Stimulated activated naive B cell treated with anti-CD40 and anti-IgM and Interleukin-4, amounts not matched to agents 10 μg/mL and 1 μg/mL and 100 μg/mL, for 72 hours (primary cell): ENCODE measurements around the gene IL32.

Source experiments
- ATAC-seq, 2 donors: fragments of 150-1000 bp; cut with Tn5 transposase; replicated peaks; 2 replicates each; pipeline ENCODE4 v1.10.0; 2021; ENCODE audit warnings: moderate library complexity in 1 of 2
- DNase-seq: peaks from one replicate; pipeline ENCODE4 v3.0.0; 2021
- H3K27ac Mint-ChIP-seq: one replicate; pipeline ENCODE4 v1.8.0; 2022; ENCODE audit warnings: mild to moderate bottlenecking, mixed read lengths
- H3K27me3 Mint-ChIP-seq, 2 donors: one replicate each; pipeline ENCODE4 v1.8.0; 2022; ENCODE audit warnings: mixed read lengths in 2 of 2
- H3K36me3 Mint-ChIP-seq, 2 donors: one replicate each; pipeline ENCODE4 v1.8.0; 2022; ENCODE audit warnings: mixed read lengths in 2 of 2, mild to moderate bottlenecking in 1 of 2
- H3K4me1 Mint-ChIP-seq, 2 donors: one replicate each; pipeline ENCODE4 v1.8.0; 2022; ENCODE audit warnings: mixed read lengths in 2 of 2, mild to moderate bottlenecking in 1 of 2
- H3K4me3 Mint-ChIP-seq, 2 donors: one replicate each; pipeline ENCODE4 v1.8.0; 2022; ENCODE audit warnings: mild to moderate bottlenecking in 2 of 2, mixed read lengths in 2 of 2, moderate library complexity in 1 of 2
- H3K9me3 Mint-ChIP-seq, 2 donors: one replicate each; pipeline ENCODE4 v1.8.0; 2022; ENCODE audit warnings: mixed read lengths in 2 of 2, mild to moderate bottlenecking in 1 of 2

IL32 gene

GRCh38 chr16:3065069-3065741 is at the start of gene IL32:
Gene IL32 (plus strand): TSS chr16:3065640. CDS start chr16:3065812, 172 bp downstream.
- H3K27ac Mint-ChIP-seq, result no peak within 1 kb of the TSS
- no peaks in the 10 kb centered on the region for H3K27me3 Mint-ChIP-seq
- H3K4me1 Mint-ChIP-seq, result peaks cover 6% of the 10 kb centered on the region in 2 donors
- H3K9me3 Mint-ChIP-seq, result no peaks in the 10 kb centered on the region
- DNase-seq (no peak), ATAC-seq (no peak)
- H3K36me3 Mint-ChIP-seq, result no peaks in the 10 kb centered on the region
- no peak within 1 kb of the TSS for H3K4me3 Mint-ChIP-seq

GRCh38 chr16:3015865-3016521 is 49.4 kb upstream of the IL32 start:
- H3K9me3 Mint-ChIP-seq, result no peaks in the 10 kb centered on the region
- ATAC-seq (no peak), DNase-seq (no peak)
- peaks cover 25 to 62% of the 10 kb centered on the region in 2 donors for H3K27me3 Mint-ChIP-seq
- H3K36me3 Mint-ChIP-seq, result no peaks in the 10 kb centered on the region
- peaks cover 15 to 29% of the 10 kb centered on the region in 2 donors for H3K4me1 Mint-ChIP-seq
- no peak overlapping the region for H3K27ac Mint-ChIP-seq
- H3K4me3 Mint-ChIP-seq, result no peak overlapping the region

GRCh38 chr16:3017344-3017743 is 48.1 kb upstream of the IL32 start:
- DNase-seq (no peak), ATAC-seq (no peak)
- no peaks in the 10 kb centered on the region for H3K36me3 Mint-ChIP-seq
- H3K4me1 Mint-ChIP-seq, result peaks cover 25 to 42% of the 10 kb centered on the region in 2 donors
- no peak overlapping the region for H3K27ac Mint-ChIP-seq
- no peak overlapping the region for H3K4me3 Mint-ChIP-seq
- H3K27me3 Mint-ChIP-seq, result peaks cover 25 to 50% of the 10 kb centered on the region in 2 donors
- no peaks in the 10 kb centered on the region for H3K9me3 Mint-ChIP-seq

GRCh38 chr16:3017794-3018506 is 47.5 kb upstream of the IL32 start, which contains the start of gene CLDN6:
Gene CLDN6 (minus strand): TSS chr16:3018183. CDS start chr16:3016021, 2,162 bp downstream.
- Mint-ChIP-seq H3K9me3 (no peaks in the 10 kb centered on the region), H3K4me3 (peak within 1 kb of the TSS; percentile 25 to 32), H3K36me3 (no peaks in the 10 kb centered on the region), H3K4me1 (peaks cover 31 to 48% of the 10 kb centered on the region in 2 donors), H3K27me3 (peaks cover 25 to 44% of the 10 kb centered on the region in 2 donors), H3K27ac (peak within 1 kb of the TSS; percentile 69)
- ATAC-seq, result no peak
- DNase-seq, result no peak

GRCh38 chr16:3019594-3020246 is 45.7 kb upstream of the IL32 start:
- no peak for ATAC-seq
- H3K27ac Mint-ChIP-seq, result peak overlapping the region; percentile 84
- H3K4me1 Mint-ChIP-seq, result peaks cover 38 to 62% of the 10 kb centered on the region in 2 donors
- peaks cover 13 to 27% of the 10 kb centered on the region in 2 donors for H3K27me3 Mint-ChIP-seq
- H3K4me3 Mint-ChIP-seq, result peak overlapping the region; percentile 77 to 90
- H3K9me3 Mint-ChIP-seq, result no peaks in the 10 kb centered on the region
- DNase-seq, result no peak
- H3K36me3 Mint-ChIP-seq, result no peaks in the 10 kb centered on the region

- H3K4me3 Mint-ChIP-seq, result peak within 1 kb of the TSS; percentile 77 to 90
Observed at GRCh38 chr16:3020247-3020603, 45.2 kb upstream of the IL32 start, which contains the start of gene TNFRSF12A. Gene TNFRSF12A (plus strand): TSS chr16:3020368. CDS start chr16:3020398, 30 bp downstream.

GRCh38 chr16:3020604-3021448 is 44.6 kb upstream of the IL32 start:
- peaks cover 9 to 22% of the 10 kb centered on the region in 2 donors for H3K27me3 Mint-ChIP-seq
- peak overlapping the region; percentile 77 to 90 for H3K4me3 Mint-ChIP-seq
- H3K4me1 Mint-ChIP-seq, result peaks cover 41 to 72% of the 10 kb centered on the region in 2 donors
- H3K36me3 Mint-ChIP-seq, result peaks cover 2 to 5% of the 10 kb centered on the region in 2 donors
- peak overlapping the region; percentile 96 for H3K27ac Mint-ChIP-seq
- DNase-seq (no peak), ATAC-seq (no peak)
- H3K9me3 Mint-ChIP-seq, result no peaks in the 10 kb centered on the region

More at GRCh38 chr16:3020247-3020603, 45.2 kb upstream of the IL32 start, which contains the start of gene TNFRSF12A:
- peaks cover 39 to 66% of the 10 kb centered on the region in 2 donors for H3K4me1 Mint-ChIP-seq
- peaks cover 0 to under 1% of the 10 kb centered on the region in 2 donors for H3K36me3 Mint-ChIP-seq
- H3K27me3 Mint-ChIP-seq, result peaks cover 9 to 22% of the 10 kb centered on the region in 2 donors
- ATAC-seq (peak; percentile 9 to 17), DNase-seq (peak; percentile 57)
- H3K27ac Mint-ChIP-seq, result peak within 1 kb of the TSS; percentile 96
- H3K9me3 Mint-ChIP-seq, result no peaks in the 10 kb centered on the region

- no peaks in the 10 kb centered on the region for H3K9me3 Mint-ChIP-seq
- H3K27ac Mint-ChIP-seq, result peak overlapping the region; percentile 96
- peaks cover 6 to 22% of the 10 kb centered on the region in 2 donors for H3K27me3 Mint-ChIP-seq
- H3K36me3 Mint-ChIP-seq, result peaks cover 10 to 13% of the 10 kb centered on the region in 2 donors
- peaks cover 41 to 80% of the 10 kb centered on the region in 2 donors for H3K4me1 Mint-ChIP-seq
- peak overlapping the region; percentile 77 to 81 for H3K4me3 Mint-ChIP-seq
- peak; percentile 61 for DNase-seq
- ATAC-seq, result peak; percentile 24 to 39
Observed at GRCh38 chr16:3021449-3022207, 43.8 kb upstream of the IL32 start.

- Mint-ChIP-seq H3K4me1 (peaks cover 41 to 80% of the 10 kb centered on the region in 2 donors), H3K9me3 (no peaks in the 10 kb centered on the region), H3K36me3 (peaks cover 16 to 20% of the 10 kb centered on the region in 2 donors), H3K27me3 (peaks cover 1 to 16% of the 10 kb centered on the region in 2 donors), H3K4me3 (peak overlapping the region; percentile 77 to 81), H3K27ac (peak overlapping the region; percentile 96)
- ATAC-seq (peak; percentile 22 to 37), DNase-seq (peak; percentile 63)
Observed at GRCh38 chr16:3022208-3022683, 43.2 kb upstream of the IL32 start.

GRCh38 chr16:3022684-3023414 is 42.6 kb upstream of the IL32 start:
- H3K36me3 Mint-ChIP-seq, result peaks cover 18 to 21% of the 10 kb centered on the region in 2 donors
- peak overlapping the region; percentile 77 to 81 for H3K4me3 Mint-ChIP-seq
- peaks cover 0 to 12% of the 10 kb centered on the region in 2 donors for H3K27me3 Mint-ChIP-seq
- no peaks in the 10 kb centered on the region for H3K9me3 Mint-ChIP-seq
- ATAC-seq, result peak; percentile 29 to 41
- DNase-seq, result peak; percentile 68
- peaks cover 41 to 80% of the 10 kb centered on the region in 2 donors for H3K4me1 Mint-ChIP-seq
- peak overlapping the region; percentile 96 for H3K27ac Mint-ChIP-seq

GRCh38 chr16:3023415-3023668 is 42.1 kb upstream of the IL32 start:
- H3K36me3 Mint-ChIP-seq, result peaks cover 20 to 21% of the 10 kb centered on the region in 2 donors
- peak overlapping the region; percentile 77 to 81 for H3K4me3 Mint-ChIP-seq
- ATAC-seq, result no peak
- peaks cover 3 to 11% of the 10 kb centered on the region in 2 donors for H3K27me3 Mint-ChIP-seq
- no peaks in the 10 kb centered on the region for H3K9me3 Mint-ChIP-seq
- no peak for DNase-seq
- H3K4me1 Mint-ChIP-seq, result peaks cover 41 to 80% of the 10 kb centered on the region in 2 donors
- peak overlapping the region; percentile 96 for H3K27ac Mint-ChIP-seq
